Fibroblast of villous mesenchyme (primary cell): ENCODE measurements around the gene DEGS2. TPM values are rescaled to one million over a fixed set of nuclear protein-coding genes. Genes with fewer than 3 reads are reported as not detected.

ENCODE experiments used
- DNase-seq: peaks from one replicate; pipeline ENCODE4 v3.0.0-alpha.2; 2010; ENCODE audit warnings: low read depth
- H3K4me3 ChIP-seq: 2 replicates; pipeline ENCODE4 v1.5.1; 2011; ENCODE audit warnings: low read depth, mild to moderate bottlenecking, low read length
- total RNA-seq: library from RNA; depleted of rRNA; stranded (reverse); fragments of >200 nt; gene quantifications from 2 replicates; pipeline ENCODE4 v1.2.3, GENCODE V29; 2012
- TF ChIP-seq, protein P1 (sequence below): IDR thresholded peaks from 2 replicates; pipeline ENCODE4 v1.5.1; 2012; ENCODE audit warnings: low read depth, mild to moderate bottlenecking, low read length; ENCODE audit not compliant: insufficient read depth

Gene DEGS2
- total RNA-seq, 1 donor = not detected

DNA sequence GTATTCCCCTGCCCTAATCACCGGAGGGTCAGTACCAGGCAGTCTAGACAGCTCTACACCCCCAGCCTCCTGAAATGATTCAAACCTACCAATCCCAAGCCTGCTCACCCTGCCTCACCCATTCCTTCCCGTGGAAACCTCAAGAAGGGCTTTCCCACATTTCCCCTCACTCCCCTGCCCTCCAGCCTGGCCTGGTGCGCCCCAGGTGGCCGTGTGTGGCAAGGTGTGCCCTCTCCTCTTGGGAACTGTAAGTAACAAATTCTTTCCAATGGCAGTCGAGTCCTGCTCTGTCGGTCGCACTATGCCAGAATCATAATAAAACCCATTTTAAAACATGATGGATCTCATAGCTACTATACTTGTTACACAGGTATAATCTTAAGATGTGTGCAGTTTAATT lies 13.9 kb upstream of the DEGS2 start:
- no peak for DNase-seq

GRCh38 chr14:100172811-100173210 lies 13.4 kb upstream of the DEGS2 start:
- no peak overlapping the region for H3K4me3 ChIP-seq
- TF ChIP-seq, protein P1, sequence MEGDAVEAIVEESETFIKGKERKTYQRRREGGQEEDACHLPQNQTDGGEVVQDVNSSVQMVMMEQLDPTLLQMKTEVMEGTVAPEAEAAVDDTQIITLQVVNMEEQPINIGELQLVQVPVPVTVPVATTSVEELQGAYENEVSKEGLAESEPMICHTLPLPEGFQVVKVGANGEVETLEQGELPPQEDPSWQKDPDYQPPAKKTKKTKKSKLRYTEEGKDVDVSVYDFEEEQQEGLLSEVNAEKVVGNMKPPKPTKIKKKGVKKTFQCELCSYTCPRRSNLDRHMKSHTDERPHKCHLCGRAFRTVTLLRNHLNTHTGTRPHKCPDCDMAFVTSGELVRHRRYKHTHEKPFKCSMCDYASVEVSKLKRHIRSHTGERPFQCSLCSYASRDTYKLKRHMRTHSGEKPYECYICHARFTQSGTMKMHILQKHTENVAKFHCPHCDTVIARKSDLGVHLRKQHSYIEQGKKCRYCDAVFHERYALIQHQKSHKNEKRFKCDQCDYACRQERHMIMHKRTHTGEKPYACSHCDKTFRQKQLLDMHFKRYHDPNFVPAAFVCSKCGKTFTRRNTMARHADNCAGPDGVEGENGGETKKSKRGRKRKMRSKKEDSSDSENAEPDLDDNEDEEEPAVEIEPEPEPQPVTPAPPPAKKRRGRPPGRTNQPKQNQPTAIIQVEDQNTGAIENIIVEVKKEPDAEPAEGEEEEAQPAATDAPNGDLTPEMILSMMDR = no peak
- DNase-seq = no peak

More for the DNA sequence above, 13.9 kb upstream of the DEGS2 start:
- TF ChIP-seq, protein P1 = no peak
- H3K4me3 ChIP-seq = no peak overlapping the region

GRCh38 chr14:100170880-100171279 lies 11.4 kb upstream of the DEGS2 start:
- TF ChIP-seq, protein P1 = no peak
- H3K4me3 ChIP-seq = no peak overlapping the region
- no peak for DNase-seq

GRCh38 chr14:100168506-100168905 lies 9.1 kb upstream of the DEGS2 start:
- TF ChIP-seq, protein P1 = no peak

GRCh38 chr14:100165831-100166440 lies 6.5 kb upstream of the DEGS2 start:
- TF ChIP-seq, protein P1 = no peak
- H3K4me3 ChIP-seq = no peak overlapping the region
- DNase-seq = no peak

More at GRCh38 chr14:100168506-100168905, 9.1 kb upstream of the DEGS2 start:
- no peak overlapping the region for H3K4me3 ChIP-seq
- no peak for DNase-seq

- no peak overlapping the region for H3K4me3 ChIP-seq
- TF ChIP-seq, protein P1 = no peak
- DNase-seq = no peak
These were observed 5.9 kb upstream of the DEGS2 start for GRCh38 chr14:100165376-100165775.

DNA sequence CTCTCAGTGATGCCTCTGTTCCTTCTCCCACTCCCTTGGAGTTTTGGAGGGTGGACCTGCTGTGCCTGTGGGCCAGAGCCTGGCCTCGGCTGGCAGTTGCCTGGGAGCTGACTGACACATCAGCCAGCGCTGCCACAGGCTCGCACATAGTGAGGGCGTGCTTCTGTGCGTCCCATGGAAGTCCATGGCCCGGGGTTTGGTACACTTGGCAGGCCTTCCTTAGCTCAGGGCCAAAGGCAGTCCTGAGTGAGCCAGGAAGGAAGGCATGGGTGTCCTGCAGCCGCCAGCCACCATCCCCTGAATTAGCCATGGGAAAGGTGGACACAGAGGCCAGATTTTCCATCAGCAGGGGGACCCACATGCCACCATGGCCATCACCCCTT lies 1.1 kb upstream of the DEGS2 start:
- DNase-seq = no peak
- H3K4me3 ChIP-seq = no peak overlapping the region
- TF ChIP-seq, protein P1 = no peak
